Renal pelvis (tissue), 4 donors: Measurements from ENCODE around the gene TIMMDC1. TPM values are rescaled to one million over a fixed set of nuclear protein-coding genes. Genes with fewer than 3 reads are reported as not detected.

Experiments used
- DNase-seq: peaks from one replicate; pipeline ENCODE4 v3.0.0-alpha.2; 2013
- polyA plus RNA-seq, 3 donors: library from polyadenylated mRNA; unstranded; fragments of 120-200 nt; gene quantifications; one replicate each; pipeline ENCODE4 v1.2.1, GENCODE V29; 2013; ENCODE audit not compliant: insufficient read length in 3 of 3

The TIMMDC1 gene
- polyA plus RNA-seq, 3 donors: 99.5 to 113 (median 105) TPM

DNA sequence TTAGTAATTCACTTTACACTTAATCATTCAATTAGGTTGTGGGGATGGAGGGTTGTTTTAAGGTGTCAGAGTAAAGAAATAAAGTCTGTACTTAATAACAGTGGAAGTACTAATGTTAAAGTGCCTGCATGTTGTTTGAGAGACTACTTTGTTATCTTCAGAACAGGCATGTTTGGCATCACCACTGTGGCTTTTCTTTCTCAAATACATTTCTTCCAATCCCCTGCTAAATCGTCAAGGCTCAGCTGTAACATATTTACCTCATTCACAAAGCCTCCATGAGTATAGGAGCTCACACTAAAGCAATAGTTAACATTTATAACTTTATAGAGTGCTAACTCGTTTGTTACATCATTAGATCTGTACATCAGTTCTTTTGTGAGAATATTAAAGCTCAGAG lies 2.6 kb downstream of the TIMMDC1 start:
- DNase-seq: no peak

GRCh38 chr3:119506631-119507030 lies 8.3 kb downstream of the TIMMDC1 start:
- DNase-seq: no peak

GRCh38 chr3:119507404-119507803 lies 9.1 kb downstream of the TIMMDC1 start:
- DNase-seq: no peak

DNA sequence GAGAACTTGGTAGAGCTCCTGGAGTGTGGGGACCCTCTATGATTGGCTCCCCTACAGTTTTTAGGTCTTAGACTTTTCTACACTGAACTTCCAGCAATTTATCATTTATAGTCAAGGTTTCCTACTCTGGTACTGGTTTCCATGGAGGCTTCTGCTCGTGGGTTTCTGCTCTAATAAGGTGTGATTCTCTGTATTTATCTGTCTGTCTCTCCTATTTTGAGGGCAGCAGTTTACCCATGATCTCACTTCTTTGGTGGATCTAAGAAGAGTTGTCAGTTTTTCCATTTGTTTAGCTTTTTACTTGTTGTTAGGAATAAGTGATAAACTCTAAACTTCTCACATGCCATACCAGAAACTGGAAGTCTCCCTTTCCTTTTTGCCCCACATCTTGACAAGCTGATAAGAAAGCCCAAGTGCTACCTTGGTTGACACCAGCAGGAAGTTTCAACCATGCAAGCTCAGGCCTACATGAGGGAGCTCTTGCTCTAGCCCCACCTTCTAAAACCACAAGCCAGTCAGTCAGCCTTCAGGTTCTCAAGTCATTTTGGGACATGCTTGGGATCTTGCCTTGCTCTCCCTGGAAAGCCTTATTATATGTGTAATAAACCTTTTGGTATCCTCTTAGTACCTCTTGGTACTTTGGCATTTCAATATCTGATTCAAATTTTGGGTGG lies 10.0 kb downstream of the TIMMDC1 start:
- DNase-seq: no peak

DNA sequence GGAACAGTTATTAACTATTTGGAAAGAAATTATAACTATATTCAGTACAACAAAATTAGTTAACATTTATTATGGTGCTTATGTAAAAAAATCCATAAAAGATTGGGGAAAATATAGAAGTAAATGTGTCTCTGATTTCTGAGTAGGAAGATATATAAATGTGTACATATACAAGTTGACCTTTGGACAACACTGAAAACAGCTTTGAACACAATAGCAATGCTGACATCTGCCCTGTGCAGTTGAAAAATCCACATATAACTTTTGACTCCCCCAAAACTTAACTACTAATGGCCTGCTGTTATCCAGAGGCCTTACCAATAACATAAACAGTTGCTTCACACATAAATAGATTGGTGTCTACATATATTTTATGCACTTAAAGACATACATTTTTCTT lies 12.3 kb downstream of the TIMMDC1 start:
- DNase-seq: no peak

DNA sequence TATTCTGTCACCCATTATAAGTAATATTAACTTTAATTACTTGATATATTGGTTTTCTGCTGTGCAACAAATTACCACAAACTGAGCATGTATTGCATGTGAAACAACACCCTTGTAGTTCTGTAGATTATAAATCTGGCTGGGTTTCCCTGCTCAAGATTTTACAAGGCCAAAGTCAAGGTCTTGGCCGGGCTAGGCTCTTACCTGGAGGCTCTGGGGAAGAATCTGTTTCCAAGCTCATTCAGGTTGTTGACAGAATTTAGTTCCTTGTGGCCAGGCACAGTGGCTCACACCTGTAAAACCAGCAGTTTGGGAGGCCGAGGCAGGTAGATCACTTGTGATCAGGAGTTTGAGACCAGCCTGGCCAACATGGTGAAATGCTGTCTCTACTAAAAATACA lies 16.3 kb downstream of the TIMMDC1 start:
- DNase-seq: no peak

DNA sequence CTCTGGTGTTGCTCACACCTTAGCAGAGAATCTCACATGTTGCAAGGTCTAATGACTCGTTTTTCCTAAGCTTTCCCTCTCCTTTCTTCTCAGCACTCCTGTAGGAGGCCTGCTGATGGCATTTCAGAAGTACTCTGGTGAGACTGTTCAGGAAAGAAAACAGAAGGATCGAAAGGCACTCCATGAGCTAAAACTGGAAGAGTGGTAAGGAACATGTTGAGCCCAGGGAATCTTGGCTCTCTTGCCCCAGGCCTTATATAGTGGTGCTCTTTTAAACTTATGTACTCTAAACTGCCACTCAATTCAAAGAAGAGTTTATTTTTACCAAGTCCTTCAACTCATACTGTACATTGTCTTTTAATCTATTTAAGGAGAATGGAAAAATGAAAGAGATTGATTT lies 18.8 kb downstream of the TIMMDC1 start:
- no peak for DNase-seq

DNA sequence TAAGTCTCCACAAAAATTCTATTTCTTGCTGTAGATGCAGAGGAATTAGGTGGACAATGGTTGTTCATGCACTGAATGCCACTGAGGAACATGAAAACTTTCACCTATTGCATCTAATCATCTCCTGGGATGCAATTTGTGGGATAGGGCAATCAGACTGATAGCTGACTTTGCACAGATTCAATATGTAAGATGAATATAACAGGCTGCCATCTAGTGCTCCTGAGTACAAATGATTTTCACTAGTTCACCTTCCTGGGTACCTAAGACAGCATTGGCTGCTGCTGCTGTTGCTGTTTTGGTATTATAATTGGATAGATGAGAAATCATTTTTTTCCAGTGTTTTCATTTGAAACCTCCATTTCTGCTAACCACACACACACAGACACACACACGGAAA lies 19.7 kb downstream of the TIMMDC1 start:
- DNase-seq: no peak

DNA sequence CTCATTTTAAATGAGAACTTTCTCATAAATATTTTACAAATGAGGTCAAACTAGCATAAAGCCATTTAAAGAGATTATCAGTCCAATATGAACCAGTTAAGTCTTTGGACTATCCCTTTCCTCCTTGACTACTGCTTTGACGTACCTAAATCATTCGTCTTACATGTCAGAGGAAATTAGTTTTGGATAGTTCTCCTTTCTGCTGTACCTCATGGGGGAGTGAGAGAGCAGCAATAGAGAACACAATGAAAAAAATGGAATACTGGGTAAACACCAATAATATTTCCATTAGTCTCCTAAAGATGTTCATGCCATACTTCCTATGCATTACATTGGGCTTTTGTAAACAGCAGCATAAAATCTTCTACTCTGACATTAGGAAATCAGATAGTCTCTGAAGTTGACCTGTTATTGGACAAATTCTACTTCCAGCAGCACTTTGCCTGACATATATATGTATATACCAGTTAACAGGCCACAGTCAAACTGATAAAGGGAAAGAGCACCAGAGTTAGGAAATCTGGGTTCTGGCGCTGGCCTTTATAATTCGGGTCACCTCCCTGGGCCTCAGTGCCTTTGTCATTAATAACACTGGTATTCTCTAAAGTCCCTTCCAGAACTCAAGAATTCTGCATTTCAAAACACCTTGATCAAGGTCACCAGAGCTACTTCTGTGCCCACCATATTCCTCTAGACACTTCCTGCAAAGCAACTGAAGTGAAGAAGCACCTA lies 26.8 kb downstream of the TIMMDC1 start:
- no peak for DNase-seq

- no peak for DNase-seq
These were observed 29.4 kb downstream of the TIMMDC1 start for GRCh38 chr3:119527714-119528113.

GRCh38 chr3:119529883-119530282 lies 31.5 kb downstream of the TIMMDC1 start:
- no peak for DNase-seq

DNA sequence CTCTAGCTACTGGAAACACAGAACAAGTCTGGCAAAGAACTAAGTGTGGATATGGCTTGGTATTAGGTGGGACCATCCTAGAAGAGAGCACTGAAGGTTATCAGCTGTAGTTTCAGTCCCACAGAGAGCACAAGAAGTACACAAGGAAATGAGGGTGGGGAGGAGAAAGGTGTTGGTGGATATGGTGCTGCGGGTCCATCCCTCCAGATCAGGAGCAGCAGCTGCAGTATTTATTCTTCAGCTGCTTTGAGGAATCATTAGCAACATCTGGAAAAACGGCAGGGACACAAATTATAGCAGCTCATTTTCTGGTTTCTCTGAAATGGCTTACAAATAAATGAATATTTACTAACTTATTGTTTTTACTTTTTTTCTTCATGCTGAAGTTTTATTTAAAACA lies 32.1 kb downstream of the TIMMDC1 start:
- no peak for DNase-seq

DNA sequence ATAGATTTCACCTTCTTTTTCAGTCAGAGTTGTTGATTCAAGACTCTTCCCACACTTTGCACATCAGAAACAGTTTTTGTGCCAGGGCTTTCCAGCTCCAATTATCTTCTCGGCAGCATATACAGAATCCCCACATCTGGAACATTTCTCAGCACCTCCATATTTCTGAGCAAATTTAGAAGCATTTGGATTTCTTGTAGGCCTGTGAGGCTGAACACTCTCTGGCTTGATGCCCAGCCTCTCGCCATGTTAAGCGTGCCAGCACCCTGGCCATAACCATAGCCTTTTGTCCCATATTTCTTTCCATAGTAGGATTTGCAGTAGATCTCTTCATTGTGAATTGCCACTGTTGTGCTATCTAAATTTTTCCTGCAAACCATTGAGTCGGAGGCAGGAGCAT lies 32.8 kb downstream of the TIMMDC1 start:
- DNase-seq: no peak

- no peak for DNase-seq
These were observed 35.9 kb downstream of the TIMMDC1 start for GRCh38 chr3:119534296-119534695.

- DNase-seq: no peak
These were observed 38.4 kb downstream of the TIMMDC1 start for GRCh38 chr3:119536757-119537156.

GRCh38 chr3:119538772-119539171 lies 40.4 kb downstream of the TIMMDC1 start:
- DNase-seq: no peak

- DNase-seq: no peak
These were observed 43.2 kb downstream of the TIMMDC1 start for GRCh38 chr3:119541547-119541946.

GRCh38 chr3:119542168-119542767 lies 43.9 kb downstream of the TIMMDC1 start:
- DNase-seq: no peak

DNA sequence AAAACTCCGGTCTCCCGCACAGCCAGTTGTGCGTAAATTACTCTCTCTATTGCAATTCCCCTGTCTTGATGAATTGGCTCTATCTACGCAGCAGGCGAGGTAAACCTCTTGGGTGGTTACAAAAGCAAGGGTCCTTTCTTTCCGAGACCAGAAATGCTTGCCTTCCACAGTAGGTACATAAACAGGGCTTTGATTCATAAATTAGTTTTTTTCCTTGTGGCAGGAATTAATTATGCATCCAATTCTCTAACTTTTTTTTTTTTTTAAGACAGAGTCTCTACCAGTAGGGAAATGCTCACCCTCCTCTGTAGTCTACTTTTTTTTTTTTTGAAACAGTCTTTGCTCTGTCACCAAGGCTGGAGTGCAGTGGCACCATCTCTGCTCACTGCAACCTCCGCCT lies 44.8 kb downstream of the TIMMDC1 start:
- DNase-seq: no peak

DNA sequence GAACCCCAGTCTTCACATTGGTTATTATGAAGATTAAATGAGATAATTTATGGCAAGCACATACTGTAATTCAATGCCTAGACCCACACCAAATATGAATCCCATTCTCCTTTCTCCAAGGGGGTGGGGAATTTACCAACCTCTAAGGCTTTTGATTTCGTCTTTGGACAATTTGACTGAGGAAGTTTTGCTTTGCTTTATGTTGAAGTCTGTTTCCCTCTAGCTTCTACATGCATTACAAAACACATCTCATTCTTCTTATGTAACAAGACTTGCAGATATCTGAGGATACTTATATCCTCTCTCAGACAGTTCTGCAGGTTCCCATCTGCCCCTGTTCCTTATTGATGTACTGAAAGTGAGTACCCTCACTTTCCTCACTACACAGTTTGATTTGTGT lies 48.9 kb downstream of the TIMMDC1 start:
- DNase-seq: no peak

GRCh38 chr3:119548341-119548740 lies 50.0 kb downstream of the TIMMDC1 start:
- DNase-seq: no peak

DNA sequence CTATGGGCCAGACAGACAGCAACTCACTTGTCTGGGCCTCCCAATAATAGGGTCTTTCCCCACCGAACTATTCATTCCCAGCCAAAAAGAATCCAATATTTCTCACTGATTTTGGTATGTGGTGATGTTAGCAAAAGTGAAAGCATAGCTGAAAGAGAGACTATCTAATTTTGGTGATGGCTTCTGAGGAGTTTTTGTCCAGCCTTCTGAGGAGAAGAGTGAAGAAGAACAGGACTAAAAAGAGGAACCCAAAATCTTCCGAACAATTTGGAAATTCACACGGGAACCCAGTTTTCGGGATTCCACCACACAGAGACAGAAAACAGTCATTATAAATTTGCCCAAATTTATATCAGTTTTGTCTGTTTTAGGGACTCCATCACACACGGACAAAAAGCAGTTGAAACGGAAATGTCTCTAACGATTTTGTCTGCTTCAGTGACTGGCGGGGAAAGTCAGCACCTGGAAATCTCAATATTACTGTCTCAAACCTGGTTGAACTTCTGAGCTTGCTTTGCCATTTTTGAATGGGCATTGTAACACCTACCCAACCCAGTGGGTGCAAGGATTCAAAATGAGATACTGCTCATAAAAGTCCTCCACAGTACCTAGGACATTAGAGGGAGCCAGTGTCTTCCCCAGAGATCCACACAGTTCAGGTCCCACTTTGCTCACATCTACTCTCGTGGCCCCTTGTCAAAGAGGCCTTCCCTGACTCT lies 52.0 kb downstream of the TIMMDC1 start:
- no peak for DNase-seq

GRCh38 chr3:119551598-119551997 lies 53.3 kb downstream of the TIMMDC1 start:
- no peak for DNase-seq
